DND-41 (cell line): ENCODE data around the gene STX1A.

Experiments used
- EZH2 ChIP-seq: IDR thresholded peaks from 3 replicates; pipeline ENCODE4 v1.6.1; 2012; ENCODE audit warnings: borderline replicate concordance, low read depth, mild to moderate bottlenecking, moderate library complexity, low read length, inconsistent platforms; ENCODE audit not compliant: severe bottlenecking
- TF ChIP-seq, protein P1 (sequence below): IDR thresholded peaks from 2 replicates; pipeline ENCODE4 v1.5.1; 2012; ENCODE audit warnings: borderline replicate concordance, low read length, moderate library complexity, mild to moderate bottlenecking; ENCODE audit not compliant: poor library complexity, severe bottlenecking; ENCODE audit errors: extremely low read depth

DNA sequence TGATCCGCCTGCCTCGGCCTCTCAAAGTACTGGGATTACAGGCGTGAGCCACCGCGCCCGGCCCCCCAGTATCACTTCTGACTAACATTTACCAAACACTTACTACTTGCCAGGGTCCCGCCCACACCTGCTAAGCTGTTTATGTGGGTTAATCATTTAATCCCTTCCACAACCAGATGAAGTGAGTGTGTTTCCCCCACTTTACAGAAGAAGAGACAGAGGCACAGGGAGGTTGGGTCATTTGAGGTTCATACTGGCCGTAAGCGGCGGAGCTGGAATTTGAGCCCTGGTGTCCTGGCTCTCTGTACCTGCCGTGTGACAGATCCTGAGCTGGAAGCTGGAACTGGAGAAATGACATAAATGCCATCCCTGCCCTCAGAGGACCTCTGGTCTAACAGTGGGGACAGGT is 66.9 kb downstream of the STX1A start:
- TF ChIP-seq, protein P1, sequence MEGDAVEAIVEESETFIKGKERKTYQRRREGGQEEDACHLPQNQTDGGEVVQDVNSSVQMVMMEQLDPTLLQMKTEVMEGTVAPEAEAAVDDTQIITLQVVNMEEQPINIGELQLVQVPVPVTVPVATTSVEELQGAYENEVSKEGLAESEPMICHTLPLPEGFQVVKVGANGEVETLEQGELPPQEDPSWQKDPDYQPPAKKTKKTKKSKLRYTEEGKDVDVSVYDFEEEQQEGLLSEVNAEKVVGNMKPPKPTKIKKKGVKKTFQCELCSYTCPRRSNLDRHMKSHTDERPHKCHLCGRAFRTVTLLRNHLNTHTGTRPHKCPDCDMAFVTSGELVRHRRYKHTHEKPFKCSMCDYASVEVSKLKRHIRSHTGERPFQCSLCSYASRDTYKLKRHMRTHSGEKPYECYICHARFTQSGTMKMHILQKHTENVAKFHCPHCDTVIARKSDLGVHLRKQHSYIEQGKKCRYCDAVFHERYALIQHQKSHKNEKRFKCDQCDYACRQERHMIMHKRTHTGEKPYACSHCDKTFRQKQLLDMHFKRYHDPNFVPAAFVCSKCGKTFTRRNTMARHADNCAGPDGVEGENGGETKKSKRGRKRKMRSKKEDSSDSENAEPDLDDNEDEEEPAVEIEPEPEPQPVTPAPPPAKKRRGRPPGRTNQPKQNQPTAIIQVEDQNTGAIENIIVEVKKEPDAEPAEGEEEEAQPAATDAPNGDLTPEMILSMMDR: no peak
- no peak for TF ChIP-seq EZH2
